WTC11 (cell line): ENCODE data around the gene CCNG2. TPM values are rescaled to one million over a fixed set of nuclear protein-coding genes. Genes with fewer than 3 reads are reported as not detected.

Experiments
- ATAC-seq: fragments of 200-7000 bp; cut with Tn5 transposase; 2 replicates; pipeline ENCODE4 v1.10.0; 2021; ENCODE audit warnings: mild to moderate bottlenecking, moderate library complexity
- CTCF ChIA-PET: fragments of 300-600 bp; sonication (Branson Sonifier 250); formaldehyde crosslinking; loops from one replicate; lab custom pipeline; 2021; ENCODE audit warnings: antibody characterized with exemption; lab: Charles Lee
- POLR2A ChIA-PET: fragments of 350-600 bp; sonication (Branson Sonifier 250); formaldehyde crosslinking; loops from one replicate; lab custom pipeline; 2021; ENCODE audit warnings: antibody characterized with exemption; lab: Charles Lee
- DNase-seq: peaks from one replicate; pipeline ENCODE4 v3.0.0; 2021; ENCODE audit warnings: low spot score
- H3K27ac Mint-ChIP-seq: 2 replicates; pipeline ENCODE4 v1.8.0; 2021; ENCODE audit warnings: mixed read lengths
- H3K27me3 Mint-ChIP-seq: 2 replicates; pipeline ENCODE4 v1.8.0; 2021; ENCODE audit warnings: low read depth, mild to moderate bottlenecking, moderate library complexity, mixed read lengths
- H3K36me3 Mint-ChIP-seq: 2 replicates; pipeline ENCODE4 v1.8.0; 2021; ENCODE audit warnings: mixed read lengths
- H3K4me1 Mint-ChIP-seq: 2 replicates; pipeline ENCODE4 v1.8.0; 2022; ENCODE audit warnings: mixed read lengths
- H3K4me3 Mint-ChIP-seq: 2 replicates; pipeline ENCODE4 v1.8.0; 2021; ENCODE audit warnings: mild to moderate bottlenecking, moderate library complexity, mixed read lengths
- H3K9me3 Mint-ChIP-seq: 2 replicates; pipeline ENCODE4 v1.8.0; 2021; ENCODE audit warnings: mixed read lengths
- AFF4 ChIP-seq: sonication (generic); formaldehyde crosslinking; IDR thresholded peaks from 2 replicates; pipeline ENCODE4 v1.8.1; 2023; ENCODE audit warnings: mild to moderate bottlenecking, missing genetic modification reagents, borderline replicate concordance
- ATF3 ChIP-seq: sonication (generic); formaldehyde crosslinking; conservative IDR thresholded peaks from 2 replicates; pipeline ENCODE4 v1.8.1; 2022; ENCODE audit warnings: mild to moderate bottlenecking, missing genetic modification reagents
- ATF6 ChIP-seq: sonication (generic); formaldehyde crosslinking; IDR thresholded peaks from 2 replicates; pipeline ENCODE4 v1.8.1; 2023; ENCODE audit warnings: mild to moderate bottlenecking, missing genetic modification reagents
- E2F5 ChIP-seq: sonication (generic); formaldehyde crosslinking; IDR thresholded peaks from 2 replicates; pipeline ENCODE4 v1.8.1; 2022; ENCODE audit warnings: mild to moderate bottlenecking, moderate library complexity, missing genetic modification reagents
- EMX1 ChIP-seq: fragments of 250-450 bp; sonication (Bioruptor Pico); IDR thresholded peaks from 2 replicates; pipeline ENCODE4 v1.8.0; 2021; ENCODE audit warnings: mild to moderate bottlenecking
- FOXK1 ChIP-seq: sonication (generic); formaldehyde crosslinking; IDR thresholded peaks from 2 replicates; pipeline ENCODE4 v1.8.0; 2022; ENCODE audit warnings: mild to moderate bottlenecking, moderate library complexity, missing genetic modification reagents
- GABPB1 ChIP-seq: sonication (generic); formaldehyde crosslinking; IDR thresholded peaks from 2 replicates; pipeline ENCODE4 v1.8.1; 2023; ENCODE audit warnings: mild to moderate bottlenecking, missing genetic modification reagents
- GRHL2 ChIP-seq: fragments of 250-450 bp; sonication (Bioruptor Pico); IDR thresholded peaks from 2 replicates; pipeline ENCODE4 v1.8.0; 2022; ENCODE audit warnings: mild to moderate bottlenecking, moderate library complexity; ENCODE audit not compliant: insufficient replicate concordance, severe bottlenecking
- IRF1 ChIP-seq: sonication (generic); formaldehyde crosslinking; IDR thresholded peaks from 2 replicates; pipeline ENCODE4 v1.8.0; 2023; ENCODE audit warnings: missing genetic modification reagents
- JAZF1 ChIP-seq: fragments of 250-450 bp; sonication (Bioruptor Pico); IDR thresholded peaks from 2 replicates; pipeline ENCODE4 v1.9.0; 2021; ENCODE audit warnings: moderate library complexity, mild to moderate bottlenecking, inconsistent platforms
- MYBL2 ChIP-seq: sonication (generic); formaldehyde crosslinking; IDR thresholded peaks from 2 replicates; pipeline ENCODE4 v1.8.1; 2023; ENCODE audit warnings: mild to moderate bottlenecking, moderate library complexity, missing genetic modification reagents
- NFATC4 ChIP-seq: fragments of 250-450 bp; sonication (Bioruptor Pico); IDR thresholded peaks from 2 replicates; pipeline ENCODE4 v1.9.0; 2021; ENCODE audit warnings: mild to moderate bottlenecking
- NR2C2 ChIP-seq: sonication (generic); formaldehyde crosslinking; IDR thresholded peaks from 2 replicates; pipeline ENCODE4 v1.8.0; 2022; ENCODE audit warnings: mild to moderate bottlenecking, missing genetic modification reagents
- OVOL2 ChIP-seq: fragments of 250-450 bp; sonication (Bioruptor Pico); IDR thresholded peaks from 2 replicates; pipeline ENCODE4 v1.9.0; 2021; ENCODE audit warnings: mild to moderate bottlenecking, borderline replicate concordance
- PRRX2 ChIP-seq: fragments of 250-450 bp; sonication (Bioruptor Pico); IDR thresholded peaks from 2 replicates; pipeline ENCODE4 v1.8.0; 2021; ENCODE audit warnings: mild to moderate bottlenecking
- TCF7 ChIP-seq: sonication (generic); formaldehyde crosslinking; IDR thresholded peaks from 2 replicates; pipeline ENCODE4 v1.8.0; 2022; ENCODE audit warnings: mild to moderate bottlenecking, low read depth, missing genetic modification reagents, moderate library complexity
- TEAD4 ChIP-seq: sonication (generic); formaldehyde crosslinking; IDR thresholded peaks from 2 replicates; pipeline ENCODE4 v1.8.0; 2022; ENCODE audit warnings: mild to moderate bottlenecking, missing genetic modification reagents
- USF1 ChIP-seq: sonication (generic); formaldehyde crosslinking; IDR thresholded peaks from 2 replicates; pipeline ENCODE4 v1.8.0; 2022; ENCODE audit warnings: mild to moderate bottlenecking, missing genetic modification reagents
- ZNF416 ChIP-seq: fragments of 250-450 bp; sonication (Bioruptor Pico); IDR thresholded peaks from 2 replicates; pipeline ENCODE4 v1.9.0; 2021; ENCODE audit warnings: mild to moderate bottlenecking, inconsistent platforms
- total RNA-seq: library from RNA; stranded (reverse); gene quantifications from 3 replicates; pipeline ENCODE4 v1.2.3, GENCODE V29; 2021

The CCNG2 gene
- total RNA-seq, 1 experiment from 2014 or later, result 18.9 TPM

- TF ChIP-seq AFF4 (CRISPR knock-in tag) (no peak), USF1 (CRISPR knock-in tag) (no peak), JAZF1 (CRISPR knock-in tag) (no peak), ZNF416 (CRISPR knock-in tag) (no peak), IRF1 (CRISPR knock-in tag) (no peak), ATF6 (CRISPR knock-in tag) (no peak), TEAD4 (no peak), FOXK1 (CRISPR knock-in tag) (no peak), GRHL2 (CRISPR knock-in tag) (no peak), TCF7 (CRISPR knock-in tag) (no peak), PRRX2 (CRISPR knock-in tag) (no peak), ATF3 (CRISPR knock-in tag) (no peak), NR2C2 (no peak)
Measured at GRCh38 chr4:77159806-77160205, 2.8 kb downstream of the CCNG2 start (continued).

GRCh38 chr4:77163641-77164040 lies 6.6 kb downstream of the CCNG2 start:
- Mint-ChIP-seq H3K27ac (no peak overlapping the region), H3K9me3 (no peaks in the 10 kb centered on the region), H3K4me1 (peaks cover 10% of the 10 kb centered on the region), H3K36me3 (peaks cover 74% of the 10 kb centered on the region), H3K27me3 (no peaks in the 10 kb centered on the region), H3K4me3 (no peak overlapping the region)
- ATAC-seq (no peak), DNase-seq (no peak)
- ChIA-PET POLR2A (interaction anchor here (0.9 kb wide), 1 partner anchor 12 kb away, joined by 3 read pairs; no protein-coding TSS in a partner anchor), CTCF (interaction anchor here (0.7 kb wide), 1 partner anchor 10 kb away, joined by 4 read pairs; no protein-coding TSS in a partner anchor)
- no peak for TF ChIP-seq OVOL2

GRCh38 chr4:77167173-77167572 lies 10.2 kb downstream of the CCNG2 start:
- no peaks in the 10 kb centered on the region for H3K9me3 Mint-ChIP-seq
- H3K36me3 Mint-ChIP-seq, result peaks cover 76% of the 10 kb centered on the region
- CTCF ChIA-PET, result no interaction called here
- ATAC-seq (no peak), DNase-seq (no peak)
- H3K4me3 Mint-ChIP-seq, result no peak overlapping the region
- H3K27ac Mint-ChIP-seq, result no peak overlapping the region
- peaks cover 6% of the 10 kb centered on the region for H3K27me3 Mint-ChIP-seq
- POLR2A ChIA-PET, result no interaction called here
- H3K4me1 Mint-ChIP-seq, result no peaks in the 10 kb centered on the region
- TF ChIP-seq GABPB1 (no peak), EMX1 (no peak), ATF6 (CRISPR knock-in tag) (no peak), E2F5 (CRISPR knock-in tag) (no peak), TEAD4 (no peak), MYBL2 (CRISPR knock-in tag) (no peak), NFATC4 (CRISPR knock-in tag) (no peak)
